ENCODE data around the gene ALS2. TPM values are rescaled to one million over a fixed set of nuclear protein-coding genes. Genes with fewer than 3 reads are reported as not detected.

Gene ALS2
- total and polyA plus RNA-seq, 4 donors, result 8.2 to 35.3 (median 15.0) TPM

DNA sequence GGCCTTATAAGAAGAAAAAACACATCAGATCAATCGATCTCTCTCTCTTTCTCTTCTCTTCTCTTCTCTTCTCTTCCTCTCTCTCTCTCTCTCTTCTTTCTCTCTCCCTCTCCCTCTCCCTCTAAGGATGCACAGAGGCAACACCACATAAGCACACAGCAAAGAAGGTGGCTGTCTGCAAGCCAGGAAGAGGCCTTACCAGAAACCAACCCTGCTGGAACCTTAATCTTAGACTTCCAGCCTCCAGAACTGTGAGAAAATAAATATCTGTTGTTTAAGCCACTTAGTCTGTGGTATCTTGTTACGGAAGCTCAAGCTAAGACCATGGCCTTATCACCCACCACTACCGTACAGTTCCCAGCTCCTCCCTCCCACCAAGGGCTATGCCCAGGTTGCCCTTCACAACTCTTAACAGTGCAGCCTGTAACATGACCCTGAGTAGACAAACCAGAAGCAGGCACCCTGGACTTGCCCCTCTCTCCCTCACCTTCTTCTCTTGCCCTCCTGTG lies 112.3 kb downstream of the ALS2 start:
- DNase-seq (ENCODE audit: low spot score), result no peak
- no peaks in the 10 kb centered on the region for H3K27me3 ChIP-seq (ENCODE audit: control insufficient read depth in 4 of 4, insufficient read depth in 4 of 4, low read length in 3 of 4)
- no peak overlapping the region for H3K27ac ChIP-seq (ENCODE audit: low read depth in 1 of 2, low read length in 2 of 2)
- no peak overlapping the region for H3K4me3 ChIP-seq (ENCODE audit: low read depth in 1 of 3, low read length in 3 of 3)
- H3K4me1 ChIP-seq (ENCODE audit: control insufficient read depth in 4 of 4, insufficient read depth in 4 of 4, low read length in 3 of 4), result no peaks in the 10 kb centered on the region
- no peaks in the 10 kb centered on the region for H3K9me3 ChIP-seq (ENCODE audit: control insufficient read depth in 4 of 4, low read length in 3 of 4)
- TF ChIP-seq, protein P1, sequence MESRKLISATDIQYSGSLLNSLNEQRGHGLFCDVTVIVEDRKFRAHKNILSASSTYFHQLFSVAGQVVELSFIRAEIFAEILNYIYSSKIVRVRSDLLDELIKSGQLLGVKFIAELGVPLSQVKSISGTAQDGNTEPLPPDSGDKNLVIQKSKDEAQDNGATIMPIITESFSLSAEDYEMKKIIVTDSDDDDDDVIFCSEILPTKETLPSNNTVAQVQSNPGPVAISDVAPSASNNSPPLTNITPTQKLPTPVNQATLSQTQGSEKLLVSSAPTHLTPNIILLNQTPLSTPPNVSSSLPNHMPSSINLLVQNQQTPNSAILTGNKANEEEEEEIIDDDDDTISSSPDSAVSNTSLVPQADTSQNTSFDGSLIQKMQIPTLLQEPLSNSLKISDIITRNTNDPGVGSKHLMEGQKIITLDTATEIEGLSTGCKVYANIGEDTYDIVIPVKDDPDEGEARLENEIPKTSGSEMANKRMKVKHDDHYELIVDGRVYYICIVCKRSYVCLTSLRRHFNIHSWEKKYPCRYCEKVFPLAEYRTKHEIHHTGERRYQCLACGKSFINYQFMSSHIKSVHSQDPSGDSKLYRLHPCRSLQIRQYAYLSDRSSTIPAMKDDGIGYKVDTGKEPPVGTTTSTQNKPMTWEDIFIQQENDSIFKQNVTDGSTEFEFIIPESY (IDR thresholded peaks at IDR 0.05), result no peak
- TF ChIP-seq JUND (IDR thresholded peaks at IDR 0.05) (no peak), SP1 (IDR thresholded peaks at IDR 0.05) (no peak), NR2F2 (IDR thresholded peaks at IDR 0.05) (no peak), FOXA1 (IDR thresholded peaks at IDR 0.05) (no peak), EGR1 (IDR thresholded peaks at IDR 0.05; ENCODE audit: low read depth in 2 of 2) (no peak), FOXA2 (IDR thresholded peaks at IDR 0.05) (no peak), HNF4G (IDR thresholded peaks at IDR 0.05) (no peak), RXRA (IDR thresholded peaks at IDR 0.05) (no peak)
- TF ChIP-seq, protein P2, sequence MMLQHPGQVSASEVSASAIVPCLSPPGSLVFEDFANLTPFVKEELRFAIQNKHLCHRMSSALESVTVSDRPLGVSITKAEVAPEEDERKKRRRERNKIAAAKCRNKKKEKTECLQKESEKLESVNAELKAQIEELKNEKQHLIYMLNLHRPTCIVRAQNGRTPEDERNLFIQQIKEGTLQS (IDR thresholded peaks at IDR 0.05), result no peak
- TF ChIP-seq, protein P3, sequence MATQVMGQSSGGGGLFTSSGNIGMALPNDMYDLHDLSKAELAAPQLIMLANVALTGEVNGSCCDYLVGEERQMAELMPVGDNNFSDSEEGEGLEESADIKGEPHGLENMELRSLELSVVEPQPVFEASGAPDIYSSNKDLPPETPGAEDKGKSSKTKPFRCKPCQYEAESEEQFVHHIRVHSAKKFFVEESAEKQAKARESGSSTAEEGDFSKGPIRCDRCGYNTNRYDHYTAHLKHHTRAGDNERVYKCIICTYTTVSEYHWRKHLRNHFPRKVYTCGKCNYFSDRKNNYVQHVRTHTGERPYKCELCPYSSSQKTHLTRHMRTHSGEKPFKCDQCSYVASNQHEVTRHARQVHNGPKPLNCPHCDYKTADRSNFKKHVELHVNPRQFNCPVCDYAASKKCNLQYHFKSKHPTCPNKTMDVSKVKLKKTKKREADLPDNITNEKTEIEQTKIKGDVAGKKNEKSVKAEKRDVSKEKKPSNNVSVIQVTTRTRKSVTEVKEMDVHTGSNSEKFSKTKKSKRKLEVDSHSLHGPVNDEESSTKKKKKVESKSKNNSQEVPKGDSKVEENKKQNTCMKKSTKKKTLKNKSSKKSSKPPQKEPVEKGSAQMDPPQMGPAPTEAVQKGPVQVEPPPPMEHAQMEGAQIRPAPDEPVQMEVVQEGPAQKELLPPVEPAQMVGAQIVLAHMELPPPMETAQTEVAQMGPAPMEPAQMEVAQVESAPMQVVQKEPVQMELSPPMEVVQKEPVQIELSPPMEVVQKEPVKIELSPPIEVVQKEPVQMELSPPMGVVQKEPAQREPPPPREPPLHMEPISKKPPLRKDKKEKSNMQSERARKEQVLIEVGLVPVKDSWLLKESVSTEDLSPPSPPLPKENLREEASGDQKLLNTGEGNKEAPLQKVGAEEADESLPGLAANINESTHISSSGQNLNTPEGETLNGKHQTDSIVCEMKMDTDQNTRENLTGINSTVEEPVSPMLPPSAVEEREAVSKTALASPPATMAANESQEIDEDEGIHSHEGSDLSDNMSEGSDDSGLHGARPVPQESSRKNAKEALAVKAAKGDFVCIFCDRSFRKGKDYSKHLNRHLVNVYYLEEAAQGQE (IDR thresholded peaks at IDR 0.05), result no peak
- TF ChIP-seq, protein P4, sequence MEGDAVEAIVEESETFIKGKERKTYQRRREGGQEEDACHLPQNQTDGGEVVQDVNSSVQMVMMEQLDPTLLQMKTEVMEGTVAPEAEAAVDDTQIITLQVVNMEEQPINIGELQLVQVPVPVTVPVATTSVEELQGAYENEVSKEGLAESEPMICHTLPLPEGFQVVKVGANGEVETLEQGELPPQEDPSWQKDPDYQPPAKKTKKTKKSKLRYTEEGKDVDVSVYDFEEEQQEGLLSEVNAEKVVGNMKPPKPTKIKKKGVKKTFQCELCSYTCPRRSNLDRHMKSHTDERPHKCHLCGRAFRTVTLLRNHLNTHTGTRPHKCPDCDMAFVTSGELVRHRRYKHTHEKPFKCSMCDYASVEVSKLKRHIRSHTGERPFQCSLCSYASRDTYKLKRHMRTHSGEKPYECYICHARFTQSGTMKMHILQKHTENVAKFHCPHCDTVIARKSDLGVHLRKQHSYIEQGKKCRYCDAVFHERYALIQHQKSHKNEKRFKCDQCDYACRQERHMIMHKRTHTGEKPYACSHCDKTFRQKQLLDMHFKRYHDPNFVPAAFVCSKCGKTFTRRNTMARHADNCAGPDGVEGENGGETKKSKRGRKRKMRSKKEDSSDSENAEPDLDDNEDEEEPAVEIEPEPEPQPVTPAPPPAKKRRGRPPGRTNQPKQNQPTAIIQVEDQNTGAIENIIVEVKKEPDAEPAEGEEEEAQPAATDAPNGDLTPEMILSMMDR (IDR thresholded peaks at IDR 0.05; ENCODE audit: low read depth, low read length, missing input control), result no peak
- H3K9ac ChIP-seq (ENCODE audit: low read depth in 1 of 2, low read length in 2 of 2), result no peak overlapping the region
- 86% methylated on average over 3 of the region's 3 CpGs for WGBS
- no peaks in the 10 kb centered on the region for H3K36me3 ChIP-seq (ENCODE audit: control insufficient read depth in 4 of 4, insufficient read depth in 3 of 4, low read depth in 1 of 4, low read length in 3 of 4)

DNA sequence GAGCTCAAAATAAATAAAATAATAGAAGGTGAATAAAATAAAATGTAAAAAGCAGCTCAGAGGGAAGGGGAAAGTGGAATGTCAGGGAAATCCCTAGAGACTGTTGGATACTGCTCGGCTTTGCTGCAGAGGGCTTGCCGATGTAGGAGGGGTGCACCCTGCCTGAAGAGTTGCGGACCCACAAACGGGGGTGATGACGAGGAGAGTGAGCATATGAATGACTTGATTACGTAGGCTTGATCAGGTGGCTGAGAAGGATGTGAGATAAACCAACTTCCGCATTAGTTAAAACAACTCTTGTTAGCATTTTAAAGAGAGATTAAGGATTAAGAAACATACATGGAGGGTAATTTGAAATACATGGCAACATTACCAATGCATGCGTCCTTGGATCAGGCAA lies 116.4 kb downstream of the ALS2 start:
- no peak overlapping the region for H3K9ac ChIP-seq (ENCODE audit: low read depth in 1 of 2, low read length in 2 of 2)
- H3K4me1 ChIP-seq (ENCODE audit: control insufficient read depth in 4 of 4, insufficient read depth in 4 of 4, low read length in 3 of 4), result no peaks in the 10 kb centered on the region
- no peaks in the 10 kb centered on the region for H3K27me3 ChIP-seq (ENCODE audit: control insufficient read depth in 4 of 4, insufficient read depth in 4 of 4, low read length in 3 of 4)
- 78% methylated on average over 8 of the region's 8 CpGs for WGBS
- no peak overlapping the region for H3K27ac ChIP-seq (ENCODE audit: low read depth in 1 of 2, low read length in 2 of 2)
- no peak for TF ChIP-seq NR2F2 (IDR thresholded peaks at IDR 0.05)
- TF ChIP-seq, protein P4 (IDR thresholded peaks at IDR 0.05; ENCODE audit: low read depth, low read length, missing input control), result no peak
- TF ChIP-seq GABPA (IDR thresholded peaks at IDR 0.05 in 1 of 2, conservative IDR thresholded peaks at IDR 0.05 in 1 of 2), result no peak
- TF ChIP-seq FOXA1 (IDR thresholded peaks at IDR 0.05), result no peak
- no peak for TF ChIP-seq EGR1 (IDR thresholded peaks at IDR 0.05; ENCODE audit: low read depth in 2 of 2)
- no peak for TF ChIP-seq FOXA2 (IDR thresholded peaks at IDR 0.05)
- TF ChIP-seq, protein P3 (IDR thresholded peaks at IDR 0.05), result no peak
- TF ChIP-seq RAD21 (IDR thresholded peaks at IDR 0.05), result no peak
- no peak for TF ChIP-seq TAF1 (conservative IDR thresholded peaks at IDR 0.05)
- no peak for TF ChIP-seq YY1 (IDR thresholded peaks at IDR 0.05)
- TF ChIP-seq, protein P2 (IDR thresholded peaks at IDR 0.05), result no peak
- no peaks in the 10 kb centered on the region for H3K9me3 ChIP-seq (ENCODE audit: control insufficient read depth in 4 of 4, low read length in 3 of 4)
- no peak for DNase-seq (ENCODE audit: low spot score)
- no peaks in the 10 kb centered on the region for H3K36me3 ChIP-seq (ENCODE audit: control insufficient read depth in 4 of 4, insufficient read depth in 3 of 4, low read depth in 1 of 4, low read length in 3 of 4)
- H3K4me3 ChIP-seq (ENCODE audit: low read depth in 1 of 3, low read length in 3 of 3), result no peak overlapping the region
